Fibroblast of peridontal ligament (primary cell): Measurements from ENCODE around the gene TCN2.
"Not testable (repeated sequence)": the region's sequence is repeated elsewhere in the genome, so short reads cannot be mapped to it uniquely, and the experiment has no call there.

Experiments
- DNase-seq: peaks from one replicate; pipeline ENCODE4 v3.0.0-alpha.2; 2010; ENCODE audit errors: extremely low read depth

TCN2 gene

DNA sequence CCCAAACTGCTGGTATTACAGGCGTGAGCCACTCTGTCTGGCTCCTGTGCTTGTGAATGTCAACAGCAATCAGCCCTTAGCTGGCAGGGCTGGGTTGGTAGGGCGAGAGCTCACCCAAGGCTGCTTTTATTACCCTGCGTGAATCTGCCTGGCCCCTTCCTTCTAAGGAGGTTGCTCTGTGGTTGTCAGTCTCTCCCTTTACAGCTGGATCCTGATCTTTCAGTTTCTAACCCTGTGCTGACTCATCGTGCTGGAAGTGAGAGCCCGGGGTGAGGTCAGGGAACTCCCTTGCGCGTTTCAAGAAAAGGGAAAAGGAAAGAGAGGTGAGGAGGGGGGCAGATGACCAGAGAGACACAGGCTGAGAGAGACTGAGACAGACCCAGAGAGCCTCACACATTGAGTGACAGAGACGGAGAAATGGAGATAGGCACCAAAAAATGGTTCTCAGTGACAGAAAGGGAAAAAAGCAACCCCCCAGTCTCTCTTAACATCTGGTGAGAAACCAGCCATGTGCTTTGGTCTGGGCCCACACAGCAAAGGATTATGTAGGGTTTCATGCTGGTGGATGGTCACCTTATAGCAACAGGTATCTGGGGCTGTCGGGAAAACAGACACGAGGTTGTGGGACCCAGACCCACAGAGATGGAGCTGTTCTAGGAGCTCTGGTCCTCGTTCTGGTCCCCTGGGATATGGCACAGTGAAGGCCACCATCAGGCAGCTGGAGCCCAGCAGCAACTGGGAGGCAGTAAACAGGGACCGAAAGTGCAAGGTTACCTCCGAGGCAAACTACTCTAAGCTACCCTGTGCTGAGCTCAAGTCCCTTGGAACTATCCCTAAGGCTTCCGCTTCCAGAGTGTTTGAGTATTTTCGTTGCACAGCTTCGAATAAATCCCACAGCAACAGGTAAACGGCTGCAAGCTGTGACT is 2.5 kb downstream of the TCN2 start:
- DNase-seq, result peak; percentile 83

DNA sequence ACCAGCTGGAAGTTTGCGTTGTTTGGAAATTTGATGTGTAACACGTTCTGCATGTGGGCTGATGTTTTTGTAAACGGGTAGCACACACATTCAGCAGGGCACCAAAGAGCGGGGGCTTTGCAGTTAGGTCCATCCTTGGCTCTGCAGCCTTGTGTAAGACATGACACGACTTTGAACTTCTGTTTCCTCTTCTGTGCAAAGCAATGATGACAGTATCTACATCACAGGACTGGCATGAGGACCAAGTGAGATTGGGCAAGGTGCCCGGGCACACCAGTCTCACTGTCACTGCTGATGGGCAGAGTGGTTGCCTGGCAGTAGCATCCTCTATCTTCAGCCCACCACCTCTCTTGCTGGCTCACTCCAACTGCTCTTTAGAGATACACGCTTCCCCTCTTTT is 3.3 kb downstream of the TCN2 start:
- no peak for DNase-seq

DNA sequence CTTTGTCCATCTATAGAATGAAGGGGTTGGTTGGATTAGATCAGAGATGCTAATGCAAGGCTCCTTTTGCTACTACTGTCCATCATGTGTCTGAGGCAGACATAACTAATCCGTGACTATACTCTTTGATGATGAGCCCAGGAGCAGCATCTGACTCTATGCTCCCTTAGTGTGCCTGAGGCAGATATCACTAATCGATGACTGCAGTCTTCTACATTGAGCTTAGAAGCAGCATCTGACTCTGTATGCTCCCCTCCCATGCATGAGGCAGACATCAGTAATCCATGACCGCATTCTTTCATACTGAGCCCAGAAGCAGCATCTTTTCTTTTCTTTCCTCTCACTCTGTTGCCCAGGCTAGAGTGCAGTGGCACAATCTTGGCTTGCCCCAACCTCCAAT is 4.2 kb downstream of the TCN2 start:
- DNase-seq, result no peak

DNA sequence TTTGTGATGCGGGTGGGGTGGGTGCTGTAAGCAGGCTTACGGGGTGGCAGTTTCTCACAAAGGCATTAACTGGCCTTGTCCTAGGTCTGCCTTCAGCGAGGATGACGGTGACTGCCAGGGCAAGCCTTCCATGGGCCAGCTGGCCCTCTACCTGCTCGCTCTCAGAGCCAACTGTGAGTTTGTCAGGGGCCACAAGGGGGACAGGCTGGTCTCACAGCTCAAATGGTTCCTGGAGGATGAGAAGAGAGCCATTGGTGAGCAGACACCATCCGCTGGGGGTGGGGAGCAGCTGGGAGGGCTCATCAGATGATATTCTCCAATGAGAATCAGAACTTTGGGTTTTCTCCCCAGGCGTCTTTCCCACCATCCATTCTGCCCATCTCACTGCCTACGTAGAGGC is 5.8 kb downstream of the TCN2 start:
- DNase-seq, result no peak

DNA sequence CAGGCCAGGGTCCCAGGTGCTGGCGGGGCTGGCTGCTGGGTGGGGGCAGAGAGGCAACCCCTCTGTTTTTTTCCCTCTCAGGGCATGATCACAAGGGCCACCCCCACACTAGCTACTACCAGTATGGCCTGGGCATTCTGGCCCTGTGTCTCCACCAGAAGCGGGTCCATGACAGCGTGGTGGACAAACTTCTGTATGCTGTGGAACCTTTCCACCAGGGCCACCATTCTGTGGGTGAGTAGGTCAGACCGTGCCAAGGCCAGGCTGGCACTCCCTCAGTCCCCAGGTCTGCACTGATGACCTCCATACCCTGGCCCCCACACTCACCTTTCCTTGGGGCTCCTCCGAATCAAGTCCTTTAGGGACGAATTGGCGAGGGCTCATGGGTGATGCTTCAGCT is 7.3 kb downstream of the TCN2 start:
- DNase-seq, result no peak

DNA sequence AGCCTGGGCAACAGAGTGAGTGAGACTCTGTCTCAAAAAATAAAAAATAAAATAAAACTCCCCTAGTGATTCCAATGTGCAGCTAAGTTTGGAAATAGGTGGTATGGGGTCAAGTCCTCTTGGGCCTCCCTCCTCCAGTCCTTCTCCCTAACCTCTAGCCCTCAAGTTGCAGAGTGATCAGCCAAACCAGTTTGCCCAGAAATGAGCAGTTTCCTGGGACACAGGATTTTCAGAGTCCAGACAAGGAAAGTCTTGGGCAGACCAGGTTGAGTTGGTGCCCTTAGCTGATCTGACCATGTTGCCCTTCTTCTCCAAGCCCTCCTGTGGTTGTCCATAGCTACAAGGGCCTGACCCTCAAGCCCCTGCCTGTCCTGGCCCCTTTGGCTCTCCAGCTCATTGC is 7.9 kb downstream of the TCN2 start:
- no peak for DNase-seq

DNA sequence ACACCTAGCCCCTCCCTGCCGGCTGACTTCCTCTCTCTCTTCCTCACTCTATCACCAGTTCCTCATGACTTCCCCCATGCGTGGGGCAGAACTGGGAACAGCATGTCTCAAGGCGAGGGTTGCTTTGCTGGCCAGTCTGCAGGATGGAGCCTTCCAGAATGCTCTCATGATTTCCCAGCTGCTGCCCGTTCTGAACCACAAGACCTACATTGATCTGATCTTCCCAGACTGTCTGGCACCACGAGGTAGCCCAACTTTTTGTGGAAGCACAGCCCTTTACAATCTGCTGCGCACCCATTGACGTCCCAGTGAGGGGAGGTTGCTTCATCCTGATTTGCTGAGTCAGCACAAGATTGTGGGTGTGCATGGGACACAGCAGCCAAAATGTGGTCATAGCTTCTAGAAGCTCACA is 8.6 kb downstream of the TCN2 start:
- no peak for DNase-seq

DNA sequence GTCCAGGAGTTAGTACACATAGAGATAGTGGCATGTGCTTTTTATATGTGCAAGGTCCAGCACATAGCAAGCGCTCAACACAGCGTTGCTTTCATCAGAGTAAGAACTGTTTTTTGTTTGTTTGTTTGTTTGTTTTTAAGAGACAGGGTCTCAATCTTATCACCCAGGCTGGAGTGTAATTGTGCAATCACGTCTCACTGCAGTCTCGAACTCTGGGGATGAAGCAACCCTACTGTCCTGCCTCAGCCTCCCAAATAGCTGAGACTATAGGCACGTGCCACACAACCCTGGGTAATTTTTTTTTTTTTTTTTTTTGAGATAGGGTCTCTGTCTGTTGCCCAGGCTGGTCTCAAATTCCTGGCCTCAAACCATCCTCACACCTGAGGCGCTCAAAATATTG is 10.8 kb downstream of the TCN2 start:
- no peak for DNase-seq

DNA sequence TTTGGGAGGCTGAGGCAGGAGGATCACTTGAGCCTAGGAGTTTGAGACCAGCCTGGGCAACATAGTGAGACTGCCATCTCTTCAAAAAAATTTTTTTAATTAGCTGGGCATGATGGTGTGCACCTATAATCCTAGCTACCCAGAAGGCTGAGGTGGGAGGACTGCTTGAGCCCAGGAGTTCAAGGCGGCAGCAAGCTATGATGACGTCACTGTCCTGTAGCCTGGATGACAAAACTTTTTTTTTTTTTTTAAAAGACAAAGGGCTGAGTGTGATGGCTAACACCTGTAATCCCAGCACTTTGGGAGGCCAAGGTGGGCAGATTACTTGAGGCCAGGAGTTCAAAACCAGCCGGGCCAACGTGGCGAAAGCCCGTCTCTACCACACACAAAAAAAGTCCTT is 12.9 kb downstream of the TCN2 start:
- DNase-seq, result not testable (repeated sequence)

DNA sequence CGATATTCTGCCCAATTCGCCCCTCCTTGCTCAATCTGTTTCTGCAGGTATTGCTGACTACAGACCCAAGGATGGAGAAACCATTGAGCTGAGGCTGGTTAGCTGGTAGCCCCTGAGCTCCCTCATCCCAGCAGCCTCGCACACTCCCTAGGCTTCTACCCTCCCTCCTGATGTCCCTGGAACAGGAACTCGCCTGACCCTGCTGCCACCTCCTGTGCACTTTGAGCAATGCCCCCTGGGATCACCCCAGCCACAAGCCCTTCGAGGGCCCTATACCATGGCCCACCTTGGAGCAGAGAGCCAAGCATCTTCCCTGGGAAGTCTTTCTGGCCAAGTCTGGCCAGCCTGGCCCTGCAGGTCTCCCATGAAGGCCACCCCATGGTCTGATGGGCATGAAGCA is 19.4 kb downstream of the TCN2 start:
- DNase-seq, result no peak

DNA sequence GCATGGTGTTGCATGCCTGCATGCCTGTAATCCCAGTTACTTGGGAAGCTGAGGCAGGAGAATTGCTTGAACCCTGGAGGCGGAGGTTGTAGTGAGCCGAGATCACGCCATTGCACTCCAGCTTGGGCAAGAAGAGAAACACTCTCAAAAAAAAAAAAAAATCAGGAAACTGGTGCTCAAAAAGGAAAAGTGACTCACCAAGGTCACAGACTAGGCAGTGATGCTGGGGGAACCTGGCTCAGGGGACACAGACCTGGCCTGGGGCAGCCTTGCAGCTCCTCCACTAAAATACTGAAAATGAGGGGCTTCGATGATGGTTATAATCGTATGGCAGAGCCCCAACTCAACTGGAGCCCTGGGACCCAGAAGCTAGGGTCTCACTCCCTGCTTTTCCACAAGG is 20.5 kb downstream of the TCN2 start:
- DNase-seq, result no peak

DNA sequence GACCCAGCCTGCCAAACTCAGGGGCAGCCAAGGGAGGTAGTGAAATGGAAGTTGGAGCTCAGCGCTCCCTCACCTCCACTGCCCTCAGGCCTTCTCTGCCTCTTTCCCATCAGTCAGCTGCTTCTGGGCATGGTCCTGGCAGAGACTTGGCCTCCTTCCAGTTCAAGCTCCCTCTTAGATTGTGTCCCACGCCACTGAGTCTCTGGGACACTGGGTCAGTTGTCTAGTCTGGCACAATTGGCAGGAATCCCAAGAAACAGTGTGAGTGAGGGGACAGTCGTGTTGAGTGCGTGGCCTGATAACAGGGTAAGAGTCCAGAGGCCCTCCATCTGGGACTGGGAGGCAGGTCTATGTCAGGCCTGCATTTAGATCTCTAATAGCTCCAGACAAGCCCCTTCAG is 21.5 kb downstream of the TCN2 start:
- no peak for DNase-seq

DNA sequence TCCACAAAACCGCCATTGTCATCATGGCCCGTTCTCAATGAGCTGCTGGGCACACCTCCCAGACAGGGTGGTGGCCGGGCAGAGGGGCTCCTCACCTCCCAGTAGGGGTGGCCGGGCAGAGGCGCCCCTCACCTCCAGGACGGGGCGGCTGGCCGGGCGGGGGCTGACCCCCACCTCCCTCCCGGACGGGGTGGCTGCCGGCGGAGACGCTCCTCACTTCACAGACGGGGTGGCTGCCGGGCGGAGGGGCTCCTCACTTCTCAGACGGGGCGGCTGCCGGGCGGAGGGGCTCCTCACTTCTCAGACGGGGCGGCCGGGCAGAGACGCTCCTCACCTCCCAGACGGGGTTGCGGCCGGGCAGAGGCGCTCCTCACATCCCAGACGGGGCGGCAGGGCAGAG is 24.5 kb downstream of the TCN2 start:
- not testable (repeated sequence) for DNase-seq

DNA sequence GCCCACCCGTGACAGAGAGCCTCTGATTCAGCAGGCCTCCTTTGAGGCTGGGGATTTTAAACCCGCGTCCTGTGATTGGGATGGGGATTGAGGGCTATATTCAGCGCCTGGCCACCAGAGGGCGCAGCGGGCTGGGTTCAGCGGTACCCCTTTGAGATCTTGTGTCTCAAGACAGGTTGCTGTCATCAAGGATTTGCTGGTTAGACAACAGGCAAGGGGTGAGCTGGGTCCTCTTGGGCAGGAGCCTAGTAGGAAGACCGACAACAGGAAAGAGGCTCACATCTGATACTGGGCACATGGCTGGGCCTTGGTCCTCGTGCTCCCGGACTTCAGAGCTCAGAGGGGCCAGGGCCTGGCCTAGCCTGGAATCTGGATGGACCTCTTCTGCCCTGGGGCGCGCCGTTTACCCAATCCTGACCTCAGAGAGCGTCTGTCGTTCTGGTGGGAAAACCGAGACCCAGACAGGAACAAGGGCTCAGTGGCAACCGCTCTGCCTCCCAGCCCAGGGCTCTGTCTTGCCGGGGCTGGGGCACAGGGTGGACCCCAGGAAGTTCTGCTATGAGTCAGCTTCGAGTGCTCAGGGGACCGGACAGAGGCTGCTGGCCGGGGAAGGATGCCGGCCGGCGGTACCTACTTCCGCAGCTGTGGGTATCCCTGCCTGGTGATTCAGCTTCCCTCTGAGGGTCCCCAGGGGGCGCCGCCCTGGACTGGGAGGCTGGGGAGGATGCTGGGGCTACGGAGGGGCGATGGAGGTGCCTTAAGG is 27.7 kb downstream of the TCN2 start:
- DNase-seq, result peak; percentile 88

DNA sequence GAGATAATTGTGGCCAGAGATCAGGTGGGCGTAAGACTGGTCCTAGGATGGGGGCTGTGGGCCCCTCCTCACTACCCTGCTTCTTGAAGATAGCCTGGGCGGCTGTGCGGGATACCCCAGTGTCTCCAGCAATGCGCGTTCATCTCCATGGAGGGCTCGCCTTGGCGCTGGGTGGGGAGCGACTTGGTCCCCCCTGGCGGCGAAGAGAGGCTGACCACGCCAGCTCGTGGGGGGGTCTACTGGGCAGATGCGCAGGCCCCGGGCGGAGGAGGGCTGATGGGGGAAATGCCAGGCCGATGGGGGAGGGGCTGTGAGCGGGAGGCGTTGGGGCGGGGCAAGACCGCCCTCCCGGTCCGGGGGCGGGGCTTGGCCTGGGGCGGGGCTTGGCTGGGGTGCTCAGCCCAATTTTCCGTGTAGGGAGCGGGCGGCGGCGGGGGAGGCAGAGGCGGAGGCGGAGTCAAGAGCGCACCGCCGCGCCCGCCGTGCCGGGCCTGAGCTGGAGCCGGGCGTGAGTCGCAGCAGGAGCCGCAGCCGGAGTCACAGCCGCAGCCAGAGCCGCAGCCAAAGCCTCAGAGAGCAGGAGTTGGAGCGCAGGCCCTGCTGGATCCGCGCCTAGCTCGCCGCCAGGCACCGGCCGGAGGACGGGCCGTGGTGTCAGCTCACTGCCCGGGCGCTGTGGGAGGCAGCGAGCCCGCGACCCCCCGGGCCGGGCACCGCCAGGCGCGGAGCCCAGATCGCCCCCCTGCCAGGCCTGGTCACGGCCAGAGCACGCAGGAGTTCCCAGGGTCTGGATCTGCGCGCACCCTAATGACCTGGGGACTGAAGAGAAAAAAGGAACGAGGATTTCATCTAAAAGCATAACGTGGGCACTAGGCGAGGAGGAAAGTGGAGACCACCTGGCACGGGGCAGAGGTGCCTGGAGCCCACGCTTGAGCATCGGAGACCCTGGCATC is 28.6 kb downstream of the TCN2 start, which contains the start of gene SLC35E4:
SLC35E4 (plus strand) TSS at position 509 of the 953 bp plus-strand sequence. CDS start 670 bp downstream, outside the sequence.
- peak; percentile 81 for DNase-seq

DNA sequence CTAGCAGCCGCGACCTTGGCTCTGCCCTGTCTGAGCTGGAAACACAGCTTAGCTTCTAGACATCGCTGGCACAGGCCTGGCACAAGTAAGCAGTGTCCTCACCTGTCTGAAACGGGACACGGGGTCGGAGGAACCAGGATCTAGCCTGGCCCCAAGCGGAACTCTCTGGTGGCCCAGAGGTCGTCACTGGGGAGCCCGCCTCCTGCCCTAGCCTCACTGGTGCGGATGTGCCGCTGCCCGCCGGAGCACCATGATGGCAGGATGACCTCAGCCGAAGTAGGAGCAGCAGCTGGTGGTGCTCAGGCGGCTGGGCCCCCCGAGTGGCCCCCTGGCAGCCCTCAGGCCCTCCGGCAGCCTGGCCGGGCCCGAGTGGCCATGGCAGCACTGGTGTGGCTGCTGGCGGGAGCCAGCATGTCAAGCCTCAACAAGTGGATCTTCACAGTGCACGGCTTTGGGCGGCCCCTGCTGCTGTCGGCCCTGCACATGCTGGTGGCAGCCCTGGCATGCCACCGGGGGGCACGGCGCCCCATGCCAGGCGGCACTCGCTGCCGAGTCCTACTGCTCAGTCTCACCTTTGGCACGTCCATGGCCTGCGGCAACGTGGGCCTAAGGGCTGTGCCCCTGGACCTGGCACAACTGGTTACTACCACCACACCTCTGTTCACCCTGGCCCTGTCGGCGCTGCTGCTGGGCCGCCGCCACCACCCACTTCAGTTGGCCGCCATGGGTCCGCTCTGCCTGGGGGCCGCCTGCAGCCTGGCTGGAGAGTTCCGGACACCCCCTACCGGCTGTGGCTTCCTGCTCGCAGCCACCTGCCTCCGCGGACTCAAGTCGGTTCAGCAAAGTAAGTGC is 29.5 kb downstream of the TCN2 start:
- DNase-seq, result no peak

DNA sequence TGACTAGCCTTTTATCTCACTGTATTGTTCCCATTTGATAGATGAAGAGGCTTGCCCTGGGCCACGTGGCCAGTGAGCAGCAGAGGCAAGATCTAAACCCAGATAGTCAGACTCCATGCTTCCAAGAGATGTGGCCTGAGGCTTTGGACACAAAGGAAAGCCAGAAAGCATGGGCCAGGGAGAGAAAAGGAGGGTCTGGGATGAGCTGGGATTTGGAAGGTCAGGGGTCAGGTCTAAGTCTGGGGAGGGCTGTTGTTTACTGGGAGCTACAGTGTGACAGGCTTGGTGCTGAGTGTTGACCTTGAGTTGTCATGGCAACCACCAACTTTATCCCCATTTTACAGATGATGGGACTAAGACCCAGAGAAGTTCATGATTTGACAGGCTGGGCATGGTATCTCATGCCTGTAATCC is 30.7 kb downstream of the TCN2 start:
- DNase-seq, result peak; percentile 19

DNA sequence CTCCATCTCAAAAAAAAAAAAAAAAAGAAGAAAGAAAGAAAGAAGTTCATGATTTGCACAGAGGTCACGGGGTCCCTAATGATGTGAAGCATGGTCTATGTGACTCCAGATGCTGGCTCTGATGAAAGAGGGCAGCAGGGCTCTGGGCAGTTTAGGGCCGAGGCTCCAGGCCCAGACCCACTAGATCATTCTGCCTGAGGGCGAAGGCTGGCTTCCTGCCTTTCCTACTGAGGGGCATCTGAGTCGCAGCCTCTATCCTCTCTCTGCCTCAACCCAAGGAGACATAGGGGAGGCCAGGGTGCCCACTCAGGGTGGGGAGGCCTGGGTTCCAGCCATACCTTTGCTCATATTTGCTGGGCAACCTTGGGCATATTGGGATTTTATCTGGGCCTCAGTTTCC is 33.4 kb downstream of the TCN2 start:
- DNase-seq, result no peak

DNA sequence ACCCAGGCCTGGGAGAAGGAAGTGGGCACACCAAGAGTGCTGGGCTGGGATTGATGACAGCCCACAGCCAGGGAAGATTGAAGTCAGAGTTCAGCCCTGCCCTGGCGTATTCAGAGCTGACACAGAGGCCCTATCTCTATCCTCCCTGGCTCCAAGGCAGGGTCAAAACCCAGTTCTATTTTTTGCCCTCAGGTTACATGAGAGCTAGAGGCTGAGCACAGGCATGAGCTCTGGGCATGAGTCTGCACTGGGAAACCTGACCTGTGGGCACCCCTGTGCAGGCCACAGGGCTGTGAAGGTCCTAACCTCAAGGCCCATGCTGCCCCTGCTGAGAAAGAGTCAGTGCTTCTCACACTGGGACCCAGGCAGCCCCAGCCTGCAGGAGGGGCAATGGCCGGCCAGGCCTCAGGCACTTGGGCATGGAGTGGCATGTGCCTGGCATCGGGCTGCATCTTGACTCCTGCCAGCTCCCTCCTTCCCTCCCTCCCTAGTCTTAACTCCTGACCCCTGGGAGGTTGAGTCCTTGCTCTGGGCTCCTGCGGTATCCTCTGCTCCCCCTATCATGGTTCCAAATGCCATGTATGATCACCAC is 34.0 kb downstream of the TCN2 start:
- DNase-seq, result no peak
